Activated B cell treated with CpG ODN at 0.5 μM for 24 hours (primary cell): ENCODE measurements around the gene CHCHD3. TPM values are rescaled to one million over a fixed set of nuclear protein-coding genes. Genes with fewer than 3 reads are reported as not detected.

Experiments
- ATAC-seq: fragments of 200-7000 bp; cut with Tn5 transposase; one replicate; pipeline ENCODE4 v1.10.0; 2021; ENCODE audit warnings: low read depth, mild to moderate bottlenecking, moderate library complexity
- CTCF ChIA-PET: fragments of 350-600 bp; sonication (Branson Sonifier 250); formaldehyde crosslinking; loops from one replicate; lab custom pipeline; 2021; ENCODE audit warnings: antibody characterized with exemption; lab: Charles Lee
- POLR2A ChIA-PET: fragments of 350-600 bp; sonication (Branson Sonifier 250); formaldehyde crosslinking; loops from one replicate; lab custom pipeline; 2021; ENCODE audit warnings: antibody characterized with exemption; lab: Charles Lee
- DNase-seq: peaks from one replicate; pipeline ENCODE4 v3.0.0; 2022
- H3K27ac Mint-ChIP-seq: one replicate; pipeline ENCODE4 v1.8.0; 2020; ENCODE audit warnings: mixed read lengths
- H3K27me3 Mint-ChIP-seq: one replicate; pipeline ENCODE4 v1.8.0; 2021; ENCODE audit warnings: mixed read lengths
- H3K36me3 Mint-ChIP-seq: one replicate; pipeline ENCODE4 v1.8.0; 2021; ENCODE audit warnings: low read depth, mixed read lengths
- H3K4me1 Mint-ChIP-seq: one replicate; pipeline ENCODE4 v1.8.0; 2021; ENCODE audit warnings: mixed read lengths
- H3K4me3 Mint-ChIP-seq: one replicate; pipeline ENCODE4 v1.8.0; 2020; ENCODE audit warnings: mild to moderate bottlenecking, mixed read lengths
- H3K9me3 Mint-ChIP-seq: one replicate; pipeline ENCODE4 v1.8.0; 2020; ENCODE audit warnings: mixed read lengths
- intact Hi-C: fragments of 100-400 bp; cut with micrococcal nuclease; formaldehyde crosslinking; loops from one replicate; pipeline ENCODE4 v1.15.1; 2024
- total RNA-seq: library from RNA; stranded (reverse); gene quantifications from 2 replicates; pipeline ENCODE4 v1.2.3, GENCODE V29; 2022
- TF ChIP-seq, protein P1 (sequence below): fragments of 200-600 bp; IDR thresholded peaks from one replicate; pipeline ENCODE4 v1.8.0; 2022; ENCODE audit warnings: antibody characterized with exemption, mild to moderate bottlenecking

CHCHD3 gene
- total RNA-seq, 1 donor from 2014 or later, result 53.6 TPM

DNA sequence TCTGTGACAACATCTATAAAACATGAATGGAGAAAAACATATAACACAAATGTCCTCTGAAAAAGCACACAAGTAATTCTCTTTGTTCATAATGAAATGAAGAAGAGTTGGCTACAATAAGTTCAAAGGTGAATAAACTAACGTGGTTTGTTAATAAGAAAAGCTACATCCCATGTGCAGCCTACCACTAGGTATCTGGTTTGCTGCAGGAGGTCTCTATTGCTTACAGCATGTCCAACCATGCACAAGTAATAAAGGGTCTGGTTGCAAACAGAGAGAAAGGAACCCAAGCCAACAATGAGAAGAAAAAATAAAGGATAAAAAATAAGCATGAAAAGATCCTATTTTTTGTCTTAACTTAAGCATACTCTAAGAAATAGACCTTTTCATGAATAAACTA is 139.2 kb downstream of the CHCHD3 start:
- no peaks in the 10 kb centered on the region for H3K9me3 Mint-ChIP-seq
- no peak for ATAC-seq
- ChIA-PET CTCF (no interaction called here), POLR2A (no interaction called here)
- peaks cover 9% of the 10 kb centered on the region for H3K36me3 Mint-ChIP-seq
- H3K4me1 Mint-ChIP-seq, result peaks cover 2% of the 10 kb centered on the region
- H3K27ac Mint-ChIP-seq, result no peak overlapping the region
- intact Hi-C loops, result no loop called here
- TF ChIP-seq, protein P1, sequence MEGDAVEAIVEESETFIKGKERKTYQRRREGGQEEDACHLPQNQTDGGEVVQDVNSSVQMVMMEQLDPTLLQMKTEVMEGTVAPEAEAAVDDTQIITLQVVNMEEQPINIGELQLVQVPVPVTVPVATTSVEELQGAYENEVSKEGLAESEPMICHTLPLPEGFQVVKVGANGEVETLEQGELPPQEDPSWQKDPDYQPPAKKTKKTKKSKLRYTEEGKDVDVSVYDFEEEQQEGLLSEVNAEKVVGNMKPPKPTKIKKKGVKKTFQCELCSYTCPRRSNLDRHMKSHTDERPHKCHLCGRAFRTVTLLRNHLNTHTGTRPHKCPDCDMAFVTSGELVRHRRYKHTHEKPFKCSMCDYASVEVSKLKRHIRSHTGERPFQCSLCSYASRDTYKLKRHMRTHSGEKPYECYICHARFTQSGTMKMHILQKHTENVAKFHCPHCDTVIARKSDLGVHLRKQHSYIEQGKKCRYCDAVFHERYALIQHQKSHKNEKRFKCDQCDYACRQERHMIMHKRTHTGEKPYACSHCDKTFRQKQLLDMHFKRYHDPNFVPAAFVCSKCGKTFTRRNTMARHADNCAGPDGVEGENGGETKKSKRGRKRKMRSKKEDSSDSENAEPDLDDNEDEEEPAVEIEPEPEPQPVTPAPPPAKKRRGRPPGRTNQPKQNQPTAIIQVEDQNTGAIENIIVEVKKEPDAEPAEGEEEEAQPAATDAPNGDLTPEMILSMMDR, result no peak
- no peak overlapping the region for H3K4me3 Mint-ChIP-seq
- no peaks in the 10 kb centered on the region for H3K27me3 Mint-ChIP-seq
- DNase-seq, result no peak

DNA sequence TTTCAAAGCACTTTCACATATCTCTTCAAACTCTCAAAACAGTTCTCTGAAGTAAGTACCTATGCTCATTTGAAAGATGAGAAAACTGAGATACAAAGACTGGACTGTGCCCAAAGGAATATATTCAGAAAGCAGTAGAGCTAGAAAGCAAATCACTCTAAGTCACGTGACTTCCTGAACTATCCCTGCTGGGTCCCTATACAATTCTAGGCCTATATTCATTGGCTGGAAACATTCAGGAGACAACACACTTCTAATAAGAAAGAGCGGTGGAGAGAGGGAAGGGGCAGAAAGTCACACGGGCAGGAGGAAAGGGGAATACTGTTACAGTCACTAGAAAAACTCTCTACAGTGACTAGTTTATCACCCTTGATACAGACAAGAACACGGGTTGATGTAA is 140.0 kb downstream of the CHCHD3 start:
- H3K4me1 Mint-ChIP-seq, result peaks cover 2% of the 10 kb centered on the region
- intact Hi-C loops, result no loop called here
- DNase-seq, result no peak
- no peak overlapping the region for H3K4me3 Mint-ChIP-seq
- POLR2A ChIA-PET, result no interaction called here
- CTCF ChIA-PET, result no interaction called here
- no peaks in the 10 kb centered on the region for H3K27me3 Mint-ChIP-seq
- H3K36me3 Mint-ChIP-seq, result peaks cover 9% of the 10 kb centered on the region
- TF ChIP-seq, protein P1, result no peak
- ATAC-seq, result no peak
- H3K27ac Mint-ChIP-seq, result no peak overlapping the region
- H3K9me3 Mint-ChIP-seq, result no peaks in the 10 kb centered on the region

DNA sequence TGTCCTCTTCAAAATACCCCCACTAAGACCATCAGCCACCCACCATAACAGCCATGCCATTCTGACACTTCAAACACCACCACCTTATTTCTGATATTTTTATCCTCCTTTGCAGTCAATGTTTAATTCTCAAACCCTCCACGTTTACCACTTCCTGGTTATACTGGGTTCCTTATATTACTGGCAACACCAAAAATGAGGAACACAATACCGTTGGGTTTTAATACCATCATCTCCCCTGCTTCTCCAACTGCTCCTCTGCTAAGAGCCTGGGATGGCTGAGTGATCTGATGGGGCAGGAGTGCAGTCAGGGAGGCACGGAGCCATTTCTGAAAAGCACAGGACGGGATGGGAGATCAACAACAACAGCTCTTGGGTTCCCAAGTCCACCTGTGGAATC is 140.5 kb downstream of the CHCHD3 start:
- CTCF ChIA-PET, result no interaction called here
- Mint-ChIP-seq H3K4me3 (no peak overlapping the region), H3K27me3 (no peaks in the 10 kb centered on the region), H3K36me3 (peaks cover 10% of the 10 kb centered on the region), H3K9me3 (no peaks in the 10 kb centered on the region), H3K4me1 (peaks cover 2% of the 10 kb centered on the region), H3K27ac (no peak overlapping the region)
- no peak for ATAC-seq
- TF ChIP-seq, protein P1, result no peak
- DNase-seq, result no peak
- intact Hi-C loops, result no loop called here
- POLR2A ChIA-PET, result no interaction called here

DNA sequence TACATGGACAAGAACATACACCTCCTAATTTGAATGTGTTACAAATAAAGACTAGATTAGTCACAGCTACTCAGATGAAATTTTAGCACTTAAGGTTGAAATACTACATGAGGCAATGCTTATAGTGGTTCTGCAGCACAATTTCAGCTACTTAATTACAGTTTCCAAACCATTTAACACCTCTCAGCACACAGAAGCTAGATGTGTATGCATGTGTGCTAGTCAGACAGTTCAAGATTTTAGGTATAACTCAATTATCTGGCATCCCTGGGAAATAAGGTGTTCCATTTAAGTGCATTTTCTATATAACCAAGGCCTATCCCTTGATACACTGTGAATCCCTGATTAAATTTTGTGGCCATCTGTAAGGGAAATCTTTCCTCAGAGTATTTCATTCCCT is 141.8 kb downstream of the CHCHD3 start:
- Mint-ChIP-seq H3K4me1 (peaks cover 2% of the 10 kb centered on the region), H3K27ac (no peak overlapping the region), H3K9me3 (peaks cover 6% of the 10 kb centered on the region), H3K27me3 (no peaks in the 10 kb centered on the region), H3K36me3 (peaks cover 18% of the 10 kb centered on the region), H3K4me3 (no peak overlapping the region)
- intact Hi-C loops, result no loop called here
- POLR2A ChIA-PET, result no interaction called here
- TF ChIP-seq, protein P1, result no peak
- no peak for DNase-seq
- CTCF ChIA-PET, result no interaction called here
- ATAC-seq, result no peak

DNA sequence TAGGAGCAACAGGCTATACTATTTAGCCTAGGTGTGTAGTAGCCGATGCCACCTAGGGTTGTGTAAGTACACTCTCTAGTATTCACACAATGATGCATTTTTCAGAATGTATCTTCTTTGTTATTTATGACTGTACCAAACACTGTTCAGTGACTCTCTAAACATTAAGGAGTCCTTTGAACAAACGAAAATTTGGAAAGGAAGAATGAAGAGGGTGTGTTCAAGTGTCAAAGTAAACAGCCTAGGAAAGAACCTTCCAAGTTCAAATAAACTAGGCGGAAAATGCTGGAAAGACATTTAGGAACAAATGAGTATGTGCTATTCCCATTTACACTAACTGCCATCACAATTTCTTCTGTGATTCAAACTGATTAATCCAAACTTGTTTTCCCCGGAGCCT is 142.4 kb downstream of the CHCHD3 start:
- peaks cover 18% of the 10 kb centered on the region for H3K36me3 Mint-ChIP-seq
- DNase-seq, result no peak
- H3K27ac Mint-ChIP-seq, result no peak overlapping the region
- no peak overlapping the region for H3K4me3 Mint-ChIP-seq
- H3K9me3 Mint-ChIP-seq, result peaks cover 6% of the 10 kb centered on the region
- ChIA-PET CTCF (no interaction called here), POLR2A (no interaction called here)
- no peaks in the 10 kb centered on the region for H3K27me3 Mint-ChIP-seq
- TF ChIP-seq, protein P1, result no peak
- H3K4me1 Mint-ChIP-seq, result peaks cover 2% of the 10 kb centered on the region
- no peak for ATAC-seq
- intact Hi-C loops, result no loop called here
